Mammary epithelial cell (primary cell): ENCODE measurements around the gene JCAD.

Experiments
- CTCF ChIP-seq, 2 donors: IDR thresholded peaks in 1 of 2; conservative IDR thresholded peaks in 1 of 2; 2 replicates each; pipeline ENCODE4 v1.5.1; 2011 to 2012; ENCODE audit warnings: inconsistent platforms in 2 of 2, low read length in 2 of 2, mild to moderate bottlenecking in 2 of 2, control low read depth in 1 of 2, low read depth in 1 of 2; ENCODE audit not compliant: insufficient read depth in 1 of 2; ENCODE audit errors: extremely low read depth in 1 of 2
- EZH2 ChIP-seq: IDR thresholded peaks from 2 replicates; pipeline ENCODE4 v1.6.1; 2012; ENCODE audit warnings: low read length, inconsistent platforms, borderline replicate concordance

GRCh38 chr10:30039567-30039966 is 19.8 kb downstream of the JCAD start:
- TF ChIP-seq CTCF (conservative IDR thresholded peaks at IDR 0.05 in 1 of 2, IDR thresholded peaks at IDR 0.05 in 1 of 2; ENCODE audit: extremely low read depth in 1 of 2, insufficient read depth in 1 of 2, low read depth in 1 of 2, low read length in 2 of 2) (no peak), EZH2 (no peak)
